Osteoblast (primary cell): ENCODE data around the gene ZNF320. TPM values are rescaled to one million over a fixed set of nuclear protein-coding genes. Genes with fewer than 3 reads are reported as not detected.
A peak's percentile ranks its signal among the peaks of the same experiment; 100 is the strongest.
"Not testable (repeated sequence)": the region's sequence is repeated elsewhere in the genome, so short reads cannot be mapped to it uniquely, and the experiment has no call there.

Source experiments
- DNase-seq: peaks from one replicate; pipeline ENCODE4 v3.0.0; 2011; ENCODE audit warnings: low spot score, mixed read lengths; ENCODE audit not compliant: insufficient read length; ENCODE audit errors: missing footprints
- H2AFZ ChIP-seq: 2 replicates; pipeline ENCODE4 v1.6.0; 2011; ENCODE audit warnings: mild to moderate bottlenecking, low read length
- H3K27ac ChIP-seq: 2 replicates; pipeline ENCODE4 v1.5.1; 2011; ENCODE audit warnings: mild to moderate bottlenecking, low read depth, low read length, moderate library complexity
- H3K27me3 ChIP-seq: 2 replicates; pipeline ENCODE4 v1.6.0; 2012; ENCODE audit warnings: mild to moderate bottlenecking, control low read depth, inconsistent platforms, low read length, moderate library complexity; ENCODE audit not compliant: insufficient read depth
- H3K36me3 ChIP-seq: 2 replicates; pipeline ENCODE4 v1.5.1; 2011; ENCODE audit warnings: mild to moderate bottlenecking, low read length, control low read depth, moderate library complexity; ENCODE audit not compliant: insufficient read depth
- H3K4me1 ChIP-seq: 2 replicates; pipeline ENCODE4 v1.5.1; 2011; ENCODE audit warnings: mild to moderate bottlenecking, low read length, control low read depth, moderate library complexity; ENCODE audit not compliant: insufficient read depth
- H3K4me2 ChIP-seq: 2 replicates; pipeline ENCODE4 v1.6.0; 2011; ENCODE audit warnings: mild to moderate bottlenecking, low read length; ENCODE audit not compliant: insufficient read depth
- H3K4me3 ChIP-seq: fragments of 200-600 bp; sonication (generic); 3 replicates; pipeline ENCODE4 v1.5.1; 2012; ENCODE audit warnings: mild to moderate bottlenecking, low read length, inconsistent platforms; ENCODE audit not compliant: insufficient read depth
- H3K79me2 ChIP-seq: 2 replicates; pipeline ENCODE4 v1.6.0; 2012; ENCODE audit warnings: mild to moderate bottlenecking, low read length, control low read depth, inconsistent platforms; ENCODE audit not compliant: insufficient read depth
- H3K9me3 ChIP-seq: 2 replicates; pipeline ENCODE4 v1.5.1; 2011; ENCODE audit warnings: low read depth, low read length, control low read depth
- H4K20me1 ChIP-seq: 2 replicates; pipeline ENCODE4 v1.6.0; 2012; ENCODE audit warnings: mild to moderate bottlenecking, low read length, control low read depth; ENCODE audit not compliant: insufficient read depth
- CTCF ChIP-seq: IDR thresholded peaks from 2 replicates; pipeline ENCODE4 v1.5.1; 2011; ENCODE audit warnings: mild to moderate bottlenecking, low read depth, low read length, moderate library complexity; ENCODE audit errors: extremely low read depth
- total RNA-seq: library from RNA; depleted of rRNA; stranded (reverse); fragments of >200 nt; gene quantifications from 2 replicates; pipeline ENCODE4 v1.2.3, GENCODE V29; 2012

The ZNF320 gene
- total RNA-seq, 1 donor, result 11.2 TPM

- TF ChIP-seq CTCF, result no peak
- Histone ChIP-seq H3K4me1 (peaks cover 12% of the 10 kb centered on the region), H3K4me3 (no peak overlapping the region), H4K20me1 (no peaks in the 10 kb centered on the region), H3K27me3 (no peaks in the 10 kb centered on the region), H3K9me3 (no peaks in the 10 kb centered on the region), H2AFZ (no peak overlapping the region), H3K36me3 (no peaks in the 10 kb centered on the region), H3K27ac (peak overlapping the region; percentile 67), H3K4me2 (no peak overlapping the region), H3K79me2 (peaks cover 7% of the 10 kb centered on the region)
- no peak for DNase-seq
Observed at GRCh38 chr19:52936151-52936953, 38.9 kb upstream of the ZNF320 start.

- H3K4me2 ChIP-seq, result peak overlapping the region; percentile 16
- DNase-seq, result peak; percentile 65
Observed at GRCh38 chr19:52935434-52935833, 38.0 kb upstream of the ZNF320 start.

GRCh38 chr19:52924641-52925040 lies 27.2 kb upstream of the ZNF320 start:
- not testable (repeated sequence) for H3K36me3 ChIP-seq, H3K27me3 ChIP-seq, DNase-seq, H3K27ac ChIP-seq, H3K79me2 ChIP-seq, H2AFZ ChIP-seq, H3K4me2 ChIP-seq, H3K9me3 ChIP-seq, H3K4me3 ChIP-seq, H4K20me1 ChIP-seq
- H3K4me1 ChIP-seq, result peaks cover 17% of the 10 kb centered on the region

More at GRCh38 chr19:52935434-52935833, 38.0 kb upstream of the ZNF320 start:
- Histone ChIP-seq H3K27me3 (no peaks in the 10 kb centered on the region), H3K4me1 (peaks cover 12% of the 10 kb centered on the region), H2AFZ (no peak overlapping the region), H4K20me1 (no peaks in the 10 kb centered on the region), H3K4me3 (no peak overlapping the region), H3K27ac (peak overlapping the region; percentile 67), H3K36me3 (no peaks in the 10 kb centered on the region), H3K79me2 (peaks cover 7% of the 10 kb centered on the region), H3K9me3 (no peaks in the 10 kb centered on the region)
- no peak for TF ChIP-seq CTCF

- H4K20me1 ChIP-seq, result no peaks in the 10 kb centered on the region
- no peaks in the 10 kb centered on the region for H3K9me3 ChIP-seq
- peak overlapping the region; percentile 97 for H3K4me2 ChIP-seq
- no peak for DNase-seq
- peaks cover 2% of the 10 kb centered on the region for H3K36me3 ChIP-seq
- H3K4me1 ChIP-seq, result peaks cover 17% of the 10 kb centered on the region
- peaks cover 2% of the 10 kb centered on the region for H3K79me2 ChIP-seq
- peak overlapping the region; percentile 69 for H2AFZ ChIP-seq
- H3K4me3 ChIP-seq, result peak overlapping the region; percentile 91
- H3K27me3 ChIP-seq, result no peaks in the 10 kb centered on the region
- peak overlapping the region; percentile 6 for H3K27ac ChIP-seq
- TF ChIP-seq CTCF, result no peak
Observed at GRCh38 chr19:52923778-52924593, 26.6 kb upstream of the ZNF320 start.
